Measurements from ENCODE around the gene RUSF1.
A peak's percentile ranks its signal among the peaks of the same experiment; 100 is the strongest.
"Not testable (repeated sequence)": the region's sequence is repeated elsewhere in the genome, so short reads cannot be mapped to it uniquely, and the experiment has no call there.

RUSF1 gene

GRCh38 chr16:31485571-31485970, 22.6 kb downstream of the RUSF1 start:
- no peak for DNase-seq

GRCh38 chr16:31484491-31485171, 23.6 kb downstream of the RUSF1 start:
- DNase-seq: no peak

DNA sequence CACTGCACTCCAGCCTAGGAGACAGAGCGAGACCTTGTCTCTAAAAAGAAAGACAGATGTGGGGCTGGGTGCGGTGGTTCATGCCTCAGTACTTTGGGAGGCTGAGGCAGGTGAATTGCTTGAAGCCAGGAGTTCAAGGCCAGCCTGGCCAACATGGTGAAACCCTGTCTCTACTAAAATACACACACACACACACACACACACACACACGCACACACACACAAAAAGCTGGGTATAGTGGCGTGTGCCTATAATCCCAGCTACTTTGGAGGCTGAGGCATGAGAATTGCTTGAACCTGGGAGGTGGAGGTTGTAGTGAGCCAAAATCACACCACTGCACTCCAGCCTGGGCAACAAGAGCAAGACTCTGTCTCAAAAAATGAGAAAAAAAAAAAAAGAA, 24.1 kb downstream of the RUSF1 start:
- DNase-seq: not testable (repeated sequence)

- DNase-seq: no peak
Measured at GRCh38 chr16:31483081-31483480, 25.1 kb downstream of the RUSF1 start, which contains the start of gene SLC5A2. Gene SLC5A2, plus strand, starts transcription at chr16:31483123. Its CDS starts 14 bp downstream, at chr16:31483137.

DNA sequence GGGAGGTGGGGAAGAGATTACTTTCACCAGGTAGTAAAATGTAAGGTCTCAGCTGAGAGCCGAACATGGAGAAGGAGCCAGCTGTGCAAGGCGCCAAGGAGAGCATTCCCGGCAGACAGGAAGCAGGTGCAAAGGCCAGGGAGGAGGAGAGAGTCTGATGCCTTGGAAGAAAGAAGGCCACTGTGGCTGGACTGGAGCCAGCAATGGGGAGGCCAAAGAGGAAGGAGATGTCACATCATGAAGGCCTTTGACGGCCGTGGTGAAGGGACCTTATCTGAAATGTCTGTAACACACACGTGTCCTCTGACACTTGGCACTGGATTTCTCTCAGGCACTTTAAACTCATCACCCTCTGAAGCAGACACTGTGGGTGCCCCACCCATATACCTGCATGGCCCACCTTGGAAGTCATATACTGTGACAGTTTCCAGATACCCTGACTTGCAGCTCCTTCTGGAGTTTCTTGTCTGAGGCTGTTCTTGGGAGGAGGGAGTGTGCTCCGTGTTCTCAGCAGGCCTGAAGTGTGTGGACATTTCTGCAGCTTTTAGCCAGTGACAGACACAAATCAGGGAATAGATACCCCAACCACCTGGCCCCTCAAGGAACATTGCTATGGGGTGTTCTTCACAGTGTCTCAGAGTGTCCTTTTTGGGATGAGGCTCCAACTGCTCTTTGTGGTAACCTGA, 27.2 kb downstream of the RUSF1 start:
- DNase-seq: peak; percentile 45

DNA sequence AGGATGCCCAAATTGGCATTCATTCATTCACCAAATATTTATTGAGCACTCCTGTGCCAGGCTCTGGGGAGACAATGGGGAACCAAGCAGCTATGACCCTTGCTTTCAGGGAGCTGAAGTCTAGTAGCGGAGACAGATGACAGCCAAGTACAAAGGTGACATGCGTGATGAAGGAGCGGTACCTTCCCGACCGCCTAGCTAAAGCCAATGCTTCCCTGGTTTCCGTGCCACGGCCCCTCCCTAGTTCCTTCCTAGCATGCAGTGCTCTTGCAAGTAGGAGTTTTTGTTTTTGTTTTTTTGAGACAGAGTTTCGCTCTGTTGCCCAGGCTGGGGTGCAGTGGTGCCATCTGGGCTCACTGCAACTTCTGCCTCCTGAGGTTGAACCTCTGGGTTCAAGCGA, 28.4 kb downstream of the RUSF1 start:
- DNase-seq: no peak

DNA sequence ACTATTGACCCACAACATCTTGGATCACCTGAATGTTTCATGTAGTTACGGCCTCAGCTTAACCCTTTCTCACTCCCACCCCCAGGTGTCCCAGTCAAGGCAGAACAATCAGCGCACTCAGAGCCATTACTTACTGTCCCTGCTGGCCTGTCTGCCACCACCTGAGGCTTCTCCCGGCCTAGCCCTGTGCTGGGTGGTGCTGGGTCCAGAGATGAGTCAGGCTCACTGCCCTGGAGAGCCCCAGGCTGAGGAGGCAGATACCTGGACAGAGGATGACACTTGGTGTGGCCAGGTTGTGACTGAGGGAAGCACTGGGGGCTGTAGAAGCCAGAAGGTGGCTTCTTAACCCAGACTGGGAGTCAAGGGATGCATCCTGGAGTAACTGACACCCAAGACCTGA, 29.2 kb downstream of the RUSF1 start:
- no peak for DNase-seq

DNA sequence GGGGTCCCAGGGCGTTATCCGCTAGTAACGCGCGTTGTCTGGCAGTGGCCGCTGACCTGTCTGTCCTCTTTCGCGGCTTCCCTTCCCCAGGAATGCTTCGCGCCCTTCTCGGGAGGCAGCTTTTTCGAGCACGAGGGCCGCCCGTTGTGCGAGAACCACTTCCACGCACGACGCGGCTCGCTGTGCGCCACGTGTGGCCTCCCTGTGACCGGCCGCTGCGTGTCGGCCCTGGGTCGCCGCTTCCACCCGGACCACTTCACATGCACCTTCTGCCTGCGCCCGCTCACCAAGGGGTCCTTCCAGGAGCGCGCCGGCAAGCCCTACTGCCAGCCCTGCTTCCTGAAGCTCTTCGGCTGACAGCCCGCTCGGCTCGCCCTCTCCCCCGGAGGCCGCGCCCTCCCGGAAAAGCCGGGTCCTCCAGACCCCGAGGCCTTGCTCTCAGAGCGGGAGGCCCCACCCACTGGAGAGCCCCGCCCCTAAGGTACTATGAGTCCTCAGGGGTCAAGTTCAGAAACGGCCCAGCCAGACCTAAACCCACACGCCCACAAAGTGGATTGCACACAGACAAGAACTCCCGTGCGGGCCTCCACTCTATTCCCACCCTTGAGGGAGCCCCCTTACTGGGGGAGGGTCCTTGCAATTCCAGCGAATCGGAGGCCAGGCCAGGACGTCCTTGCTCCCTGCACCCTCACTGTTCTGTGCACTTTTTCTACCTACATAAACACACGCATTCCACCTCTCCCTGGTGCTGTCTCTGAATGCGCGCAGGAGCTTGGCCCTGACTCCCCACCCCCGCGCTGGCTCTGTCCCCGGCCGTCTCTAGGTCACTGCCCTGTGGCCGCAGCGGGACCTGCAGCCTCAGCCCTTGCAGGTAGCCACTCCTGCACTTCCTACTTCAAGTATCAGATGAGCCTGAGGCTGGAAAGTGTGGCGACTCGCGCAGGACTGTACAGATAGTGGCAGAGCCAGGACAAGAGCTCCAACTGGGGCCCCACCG, 30.7 kb downstream of the RUSF1 start:
- peak; percentile 71 for DNase-seq

GRCh38 chr16:31476303-31477219, 31.6 kb downstream of the RUSF1 start:
- DNase-seq: peak; percentile 95

DNA sequence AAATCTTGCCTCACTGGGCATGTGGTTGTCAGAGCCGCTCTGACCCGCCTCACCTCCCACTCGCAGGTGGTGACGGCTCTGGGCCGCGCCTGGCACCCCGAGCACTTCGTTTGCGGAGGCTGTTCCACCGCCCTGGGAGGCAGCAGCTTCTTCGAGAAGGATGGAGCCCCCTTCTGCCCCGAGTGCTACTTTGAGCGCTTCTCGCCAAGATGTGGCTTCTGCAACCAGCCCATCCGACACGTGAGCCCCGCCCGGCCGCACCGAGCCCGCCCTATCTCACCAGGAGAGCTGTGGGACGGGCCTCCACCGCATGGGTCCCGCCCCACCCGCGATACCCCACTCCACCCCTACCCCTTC, 32.3 kb downstream of the RUSF1 start:
- DNase-seq: no peak

DNA sequence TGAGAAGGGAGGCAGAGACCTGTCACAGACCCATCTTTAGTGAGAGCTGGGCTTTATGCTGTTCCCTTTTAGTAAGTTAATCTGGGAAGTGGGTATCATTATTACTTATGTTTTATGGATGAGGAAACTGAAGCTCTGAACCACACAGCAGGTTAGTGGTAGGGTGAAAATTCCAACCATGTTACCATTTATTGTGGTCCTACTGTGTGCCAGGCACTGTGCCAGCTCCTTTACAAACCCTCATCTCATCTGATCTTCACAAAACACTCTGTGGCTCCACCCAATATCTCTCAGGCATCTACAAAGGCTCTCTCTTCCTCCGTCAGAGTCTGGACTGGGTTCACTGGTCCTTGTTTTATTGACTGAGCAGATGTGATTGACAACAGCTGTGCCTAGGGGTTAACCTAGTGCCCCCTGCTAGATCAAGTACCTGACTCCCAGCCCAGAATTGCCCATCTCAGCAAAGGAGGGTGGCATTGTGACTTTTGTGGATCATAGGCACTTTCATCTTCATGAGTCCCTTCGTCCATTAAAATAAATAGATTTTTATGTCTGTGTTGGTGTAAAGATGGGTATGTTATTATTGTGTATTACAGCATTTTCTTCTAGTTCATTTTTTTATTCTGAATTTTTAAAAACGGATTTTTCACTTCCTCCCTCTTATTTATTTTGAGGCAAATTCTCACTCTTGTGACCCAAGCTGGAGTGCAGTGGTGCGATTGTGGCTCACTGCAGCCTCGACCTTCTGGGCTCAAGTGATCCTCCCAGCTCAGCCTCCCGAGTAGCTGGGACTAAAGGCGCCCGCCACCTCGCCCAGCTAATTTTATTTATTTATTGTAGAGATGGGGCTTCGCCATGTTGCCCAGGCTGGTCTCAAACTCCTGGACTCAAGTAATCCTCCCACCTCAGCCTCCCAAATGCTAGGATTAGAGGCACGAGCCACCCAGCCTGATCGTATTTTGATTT, 33.1 kb downstream of the RUSF1 start:
- no peak for DNase-seq

- peak; percentile 55 for DNase-seq
Measured at GRCh38 chr16:31474173-31474714, 33.9 kb downstream of the RUSF1 start.

DNA sequence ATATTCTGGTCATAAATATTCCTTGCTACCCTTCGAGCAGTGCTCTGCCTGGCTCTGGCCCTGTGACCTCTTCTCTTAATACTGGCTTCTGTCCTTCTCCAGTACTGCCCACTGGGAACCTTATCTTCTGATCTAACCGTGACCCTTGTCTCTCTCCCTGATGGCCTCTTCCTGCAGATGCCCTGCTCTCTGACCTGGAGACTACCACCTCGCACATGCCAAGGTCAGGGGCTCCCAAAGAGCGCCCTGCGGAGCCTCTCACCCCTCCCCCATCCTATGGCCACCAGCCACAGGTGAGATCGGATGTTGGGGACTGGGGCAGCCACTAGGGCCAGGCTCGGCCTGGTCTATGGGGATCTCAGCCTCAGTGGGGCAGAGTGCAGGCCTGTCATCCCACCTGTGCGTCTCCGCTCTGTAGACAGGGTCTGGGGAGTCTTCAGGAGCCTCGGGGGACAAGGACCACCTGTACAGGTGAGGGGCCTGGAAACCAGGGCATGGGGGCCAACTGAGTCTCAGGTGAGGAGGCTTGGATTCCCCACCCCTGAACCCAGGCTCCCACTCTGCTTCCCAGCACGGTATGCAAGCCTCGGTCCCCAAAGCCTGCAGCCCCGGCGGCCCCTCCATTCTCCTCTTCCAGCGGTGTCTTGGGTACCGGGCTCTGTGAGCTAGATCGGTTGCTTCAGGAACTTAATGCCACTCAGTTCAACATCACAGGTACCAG, 34.8 kb downstream of the RUSF1 start:
- DNase-seq: no peak

- DNase-seq: peak; percentile 84
Measured at GRCh38 chr16:31472709-31473203, 35.4 kb downstream of the RUSF1 start.

- peak; percentile 41 for DNase-seq
Measured at GRCh38 chr16:31471875-31472708, 36.1 kb downstream of the RUSF1 start, which contains the start of gene TGFB1I1. Gene TGFB1I1, plus strand, starts transcription at chr16:31472152. Its CDS starts 37 bp downstream, at chr16:31472189.

- no peak for DNase-seq
Measured at GRCh38 chr16:31471241-31471874, 36.8 kb downstream of the RUSF1 start.

- DNase-seq: no peak
Measured at GRCh38 chr16:31470615-31471014, 37.6 kb downstream of the RUSF1 start.

- DNase-seq: no peak
Measured at GRCh38 chr16:31467858-31468257, 40.3 kb downstream of the RUSF1 start.
